HUDEP-2 (cell line): Measurements from ENCODE around the gene PIK3R5.

Experiments
- DNase-seq, 76 experiments: peaks; one replicate each; lab custom pipeline; 2025; ENCODE audit not compliant: unreplicated experiment in 76 of 76; lab: John Stamatoyannopoulos, UW

The PIK3R5 gene

GRCh38 chr17:8881606-8882005, 83.9 kb downstream of the PIK3R5 start:
- DNase-seq, result no peak

- no peak for DNase-seq
These were observed 85.0 kb downstream of the PIK3R5 start for GRCh38 chr17:8880466-8880865.

- no peak for DNase-seq
These were observed 86.1 kb downstream of the PIK3R5 start for GRCh38 chr17:8879410-8879809.

GRCh38 chr17:8877984-8878383, 87.5 kb downstream of the PIK3R5 start:
- DNase-seq, result no peak

- no peak for DNase-seq
These were observed 89.5 kb downstream of the PIK3R5 start for GRCh38 chr17:8875957-8876356.

GRCh38 chr17:8875436-8875835, 90.1 kb downstream of the PIK3R5 start:
- DNase-seq, result no peak

- DNase-seq, result no peak
These were observed 91.4 kb downstream of the PIK3R5 start for GRCh38 chr17:8873801-8874715.

GRCh38 chr17:8872705-8873435, 92.6 kb downstream of the PIK3R5 start:
- no peak for DNase-seq

- no peak for DNase-seq
These were observed 93.3 kb downstream of the PIK3R5 start for GRCh38 chr17:8872036-8872704.

- DNase-seq, result no peak
These were observed 94.4 kb downstream of the PIK3R5 start for GRCh38 chr17:8871081-8871581.

- DNase-seq, result no peak
These were observed 95.0 kb downstream of the PIK3R5 start for GRCh38 chr17:8870406-8871040.

- no peak for DNase-seq
These were observed 96.2 kb downstream of the PIK3R5 start for GRCh38 chr17:8869114-8869815.

GRCh38 chr17:8868529-8868951, 97.0 kb downstream of the PIK3R5 start:
- no peak for DNase-seq

GRCh38 chr17:8868092-8868491, 97.4 kb downstream of the PIK3R5 start:
- no peak for DNase-seq

- no peak for DNase-seq
These were observed 98.0 kb downstream of the PIK3R5 start, which contains the start of gene PIK3R6 for GRCh38 chr17:8867361-8867981. PIK3R6 (minus strand) TSS chr17:8867674; CDS start chr17:8849794, 17,880 bp downstream.

- no peak for DNase-seq
These were observed 99.7 kb downstream of the PIK3R5 start for GRCh38 chr17:8865811-8866210.

GRCh38 chr17:8865385-8865784, 100.1 kb downstream of the PIK3R5 start:
- DNase-seq, result no peak

GRCh38 chr17:8862213-8863056, 103.1 kb downstream of the PIK3R5 start:
- no peak for DNase-seq
